Karpas-422 (cell line): ENCODE data around the gene NUP43. TPM values are rescaled to one million over a fixed set of nuclear protein-coding genes. Genes with fewer than 3 reads are reported as not detected.

Source experiments
- DNase-seq: peaks from one replicate; pipeline ENCODE4 v3.0.0-alpha.2; 2015
- H2AFZ ChIP-seq: fragments of 200-600 bp; sonication (generic); 2 replicates; pipeline ENCODE4 v1.6.1; 2014; ENCODE audit warnings: antibody characterized with exemption, low read length, mixed read lengths
- H3K27ac ChIP-seq: fragments of 200-600 bp; sonication (generic); 2 replicates; pipeline ENCODE4 v1.5.1; 2014; ENCODE audit warnings: mild to moderate bottlenecking, low read length, moderate library complexity
- H3K27me3 ChIP-seq: fragments of 200-600 bp; sonication (generic); 2 replicates; pipeline ENCODE4 v1.6.1; 2014; ENCODE audit warnings: low read length, mixed read lengths
- H3K36me3 ChIP-seq: fragments of 200-600 bp; sonication (generic); 2 replicates; pipeline ENCODE4 v1.6.1; 2014; ENCODE audit warnings: low read length, mixed read lengths; ENCODE audit not compliant: insufficient read depth
- H3K4me1 ChIP-seq: fragments of 200-600 bp; sonication (generic); 2 replicates; pipeline ENCODE4 v1.6.1; 2014; ENCODE audit warnings: mild to moderate bottlenecking, low read length, mixed read lengths
- H3K4me2 ChIP-seq: fragments of 200-600 bp; sonication (generic); 2 replicates; pipeline ENCODE4 v1.6.1; 2014; ENCODE audit warnings: low read length, low read depth, mild to moderate bottlenecking; ENCODE audit not compliant: poor library complexity, severe bottlenecking
- H3K4me3 ChIP-seq: fragments of 200-600 bp; sonication (generic); 2 replicates; pipeline ENCODE4 v1.5.1; 2014; ENCODE audit warnings: mild to moderate bottlenecking, antibody characterized with exemption, low read length, mixed read lengths
- H3K79me2 ChIP-seq: fragments of 200-600 bp; sonication (generic); 2 replicates; pipeline ENCODE4 v1.6.1; 2014; ENCODE audit warnings: mild to moderate bottlenecking, low read length, mixed read lengths
- H3K9ac ChIP-seq: fragments of 200-600 bp; sonication (generic); 2 replicates; pipeline ENCODE4 v1.6.0; 2014; ENCODE audit warnings: low read length
- H3K9me2 ChIP-seq: fragments of 200-600 bp; sonication (generic), shearing (Covaris generic); replicated peaks from 2 replicates; pipeline ENCODE4 v1.6.0; 2014; ENCODE audit warnings: mild to moderate bottlenecking, low read length, moderate library complexity; ENCODE audit not compliant: insufficient read depth
- H3K9me3 ChIP-seq: fragments of 300-700, 200-600 bp; sonication (generic); 2 replicates; pipeline ENCODE4 v1.6.1; 2014; ENCODE audit warnings: low read length, mixed read lengths
- H4K20me1 ChIP-seq: fragments of 200-600 bp; sonication (generic); 2 replicates; pipeline ENCODE4 v1.6.1; 2014; ENCODE audit warnings: mild to moderate bottlenecking, antibody characterized with exemption, low read length, low read depth; ENCODE audit not compliant: insufficient read depth
- total RNA-seq: library from RNA; depleted of rRNA; stranded (reverse); fragments of >200 nt; shearing (Covaris generic); gene quantifications from 2 replicates; pipeline ENCODE4 v1.2.3, GENCODE V29; 2014; ENCODE audit warnings: low replicate concordance

NUP43 gene
- total RNA-seq, 1 experiment from 2014 or later, result 35.7 TPM

DNA sequence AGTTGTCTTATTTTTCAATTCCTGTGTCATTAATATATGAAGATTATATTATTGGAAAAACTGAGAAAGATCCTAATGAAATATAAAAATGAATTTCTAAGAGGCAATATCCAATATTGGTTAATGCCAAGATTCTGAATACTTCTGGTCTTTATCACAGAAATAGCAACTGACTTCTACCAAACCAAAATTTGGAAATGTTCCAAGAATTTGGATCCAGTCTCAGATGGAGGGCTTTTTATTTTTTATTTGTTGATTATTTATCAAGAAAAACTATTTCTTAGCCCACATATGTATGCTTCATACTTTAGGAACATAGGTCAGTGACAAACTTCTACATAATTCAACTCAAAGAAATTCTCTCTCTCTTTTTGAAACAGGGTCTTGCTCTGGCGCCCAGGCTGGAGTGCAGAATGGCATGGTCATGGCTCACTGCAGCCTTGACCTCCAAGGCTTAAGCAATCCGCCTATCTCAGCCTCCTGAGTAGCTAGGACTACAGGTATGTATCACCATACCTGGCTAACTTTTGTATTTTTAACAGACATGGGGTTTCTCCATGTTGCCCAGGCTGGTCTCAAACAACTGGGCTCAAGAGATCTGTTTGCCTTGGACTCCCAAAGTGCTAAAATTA is 13.1 kb downstream of the NUP43 start:
- Histone ChIP-seq H2AFZ (no peak overlapping the region), H3K36me3 (peaks cover 36% of the 10 kb centered on the region), H3K4me2 (no peak overlapping the region), H3K27ac (no peak overlapping the region), H3K79me2 (0 out of 2 replicates have a peak, but pooled peaks cover 3% of the 10 kb centered on the region), H3K27me3 (no peaks in the 10 kb centered on the region), H4K20me1 (no peaks in the 10 kb centered on the region), H3K4me1 (no peaks in the 10 kb centered on the region), H3K9me3 (no peaks in the 10 kb centered on the region), H3K9me2 (no peaks in the 10 kb centered on the region), H3K4me3 (no peak overlapping the region), H3K9ac (no peak overlapping the region)
- no peak for DNase-seq

DNA sequence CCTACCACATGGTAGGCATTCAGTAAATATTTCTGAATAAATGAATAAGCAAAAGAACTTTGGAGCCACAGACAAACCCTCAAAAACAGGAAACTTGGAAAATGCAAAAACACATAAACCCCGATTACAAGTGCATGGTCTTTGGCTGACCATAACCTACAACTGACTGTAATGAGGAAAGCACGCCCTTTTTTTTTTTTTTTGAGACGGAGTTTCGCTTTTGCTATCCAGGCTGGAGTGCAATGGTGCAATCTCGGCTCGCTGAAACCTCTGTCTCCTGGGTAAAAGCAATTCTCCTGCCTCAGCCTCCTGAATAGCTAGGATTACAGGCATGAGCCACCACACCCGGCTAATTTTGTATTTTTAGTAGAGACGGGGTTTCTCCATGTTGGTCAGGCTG is 16.5 kb downstream of the NUP43 start:
- peaks cover 45% of the 10 kb centered on the region for H3K36me3 ChIP-seq
- H3K9ac ChIP-seq, result no peak overlapping the region
- H3K9me3 ChIP-seq, result no peaks in the 10 kb centered on the region
- H3K79me2 ChIP-seq, result no peaks in the 10 kb centered on the region
- no peaks in the 10 kb centered on the region for H3K9me2 ChIP-seq
- H4K20me1 ChIP-seq, result no peaks in the 10 kb centered on the region
- no peaks in the 10 kb centered on the region for H3K4me1 ChIP-seq
- no peak overlapping the region for H3K4me2 ChIP-seq
- DNase-seq, result no peak
- no peak overlapping the region for H3K27ac ChIP-seq
- H3K4me3 ChIP-seq, result no peak overlapping the region
- no peaks in the 10 kb centered on the region for H3K27me3 ChIP-seq
- no peak overlapping the region for H2AFZ ChIP-seq

DNA sequence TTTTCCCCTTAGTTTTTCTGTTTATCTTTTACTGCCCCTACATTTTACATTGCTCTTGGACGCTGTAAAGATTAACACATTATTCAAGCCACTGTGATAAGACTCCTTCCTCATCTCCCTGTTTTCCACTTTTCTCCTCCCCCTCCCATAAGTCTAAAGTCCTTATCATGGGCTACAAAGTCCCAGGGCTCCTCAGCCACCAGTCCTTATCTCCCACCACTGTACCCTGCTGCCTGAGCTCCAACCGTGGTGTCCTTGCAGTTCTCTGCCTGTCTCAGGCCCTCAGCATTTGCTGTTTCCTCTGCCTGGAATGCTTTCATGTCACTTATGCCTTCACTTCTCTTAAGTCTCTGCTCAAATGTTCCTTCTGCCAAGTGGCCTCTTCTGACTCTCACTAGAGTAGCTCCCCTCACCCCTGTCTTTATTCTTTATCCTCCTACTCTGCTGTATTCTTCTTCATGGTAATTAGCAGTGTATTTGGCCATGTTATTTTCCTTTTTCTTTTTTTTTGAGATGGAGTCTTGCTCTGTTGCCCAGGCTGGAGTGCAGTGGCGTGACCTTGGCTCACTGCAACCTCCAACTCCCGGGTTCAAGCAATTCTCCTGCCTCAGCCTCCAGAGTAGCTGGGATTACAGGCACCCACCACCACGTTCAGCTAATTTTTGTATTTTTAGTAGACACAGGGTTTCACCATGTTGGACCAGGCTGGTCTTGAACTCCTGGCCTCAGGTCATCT is 17.7 kb downstream of the NUP43 start:
- no peak overlapping the region for H2AFZ ChIP-seq
- no peak overlapping the region for H3K4me2 ChIP-seq

DNA sequence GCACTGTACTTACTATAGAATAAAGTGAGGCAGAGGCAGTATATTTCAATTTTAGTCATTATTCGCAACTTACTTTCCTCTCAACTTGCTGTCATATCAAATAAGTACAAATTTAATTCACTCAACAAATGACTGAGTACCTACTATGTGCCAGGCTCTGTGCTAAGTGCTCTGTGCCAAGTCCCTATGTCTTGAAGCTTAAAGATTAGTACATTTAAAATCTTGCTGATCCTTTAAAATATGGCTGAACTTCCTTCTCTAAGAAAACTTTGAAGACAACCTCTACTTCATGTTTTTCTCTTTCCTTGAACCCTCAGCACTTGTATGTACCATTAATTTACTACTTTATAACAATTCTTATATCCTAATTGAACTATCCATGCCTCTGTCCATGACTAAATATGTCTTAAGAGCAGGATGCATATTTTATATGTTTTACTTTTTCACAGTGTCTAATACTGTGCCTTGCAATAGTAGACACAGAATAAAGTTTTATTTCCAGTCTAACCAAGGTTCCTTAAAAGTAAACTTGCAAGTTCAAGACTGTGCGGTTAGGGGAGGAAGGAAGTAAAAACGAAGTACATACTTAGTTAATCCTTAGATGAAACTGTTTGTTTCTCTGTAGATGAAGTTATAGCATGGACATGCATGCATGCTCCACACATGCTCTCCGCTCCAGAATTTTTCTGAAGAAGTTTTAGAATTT is 18.4 kb downstream of the NUP43 start:
- H3K4me2 ChIP-seq, result no peak overlapping the region
- no peak for DNase-seq
- no peak overlapping the region for H3K27ac ChIP-seq
- H3K79me2 ChIP-seq, result no peaks in the 10 kb centered on the region
- H3K36me3 ChIP-seq, result peaks cover 36% of the 10 kb centered on the region; the same call in 1 of the 2 replicates
- no peaks in the 10 kb centered on the region for H3K27me3 ChIP-seq
- H3K9me2 ChIP-seq, result no peaks in the 10 kb centered on the region
- H3K4me3 ChIP-seq, result no peak overlapping the region
- H3K9me3 ChIP-seq, result no peaks in the 10 kb centered on the region
- H4K20me1 ChIP-seq, result no peaks in the 10 kb centered on the region
- H2AFZ ChIP-seq, result no peak overlapping the region
- H3K9ac ChIP-seq, result no peak overlapping the region
- H3K4me1 ChIP-seq, result no peaks in the 10 kb centered on the region

More for the DNA sequence above, 17.7 kb downstream of the NUP43 start:
- Histone ChIP-seq H3K9ac (no peak overlapping the region), H3K36me3 (peaks cover 43% of the 10 kb centered on the region), H3K27me3 (no peaks in the 10 kb centered on the region), H4K20me1 (no peaks in the 10 kb centered on the region), H3K4me1 (no peaks in the 10 kb centered on the region), H3K9me3 (no peaks in the 10 kb centered on the region), H3K9me2 (no peaks in the 10 kb centered on the region), H3K4me3 (no peak overlapping the region), H3K27ac (no peak overlapping the region), H3K79me2 (no peaks in the 10 kb centered on the region)
- no peak for DNase-seq

DNA sequence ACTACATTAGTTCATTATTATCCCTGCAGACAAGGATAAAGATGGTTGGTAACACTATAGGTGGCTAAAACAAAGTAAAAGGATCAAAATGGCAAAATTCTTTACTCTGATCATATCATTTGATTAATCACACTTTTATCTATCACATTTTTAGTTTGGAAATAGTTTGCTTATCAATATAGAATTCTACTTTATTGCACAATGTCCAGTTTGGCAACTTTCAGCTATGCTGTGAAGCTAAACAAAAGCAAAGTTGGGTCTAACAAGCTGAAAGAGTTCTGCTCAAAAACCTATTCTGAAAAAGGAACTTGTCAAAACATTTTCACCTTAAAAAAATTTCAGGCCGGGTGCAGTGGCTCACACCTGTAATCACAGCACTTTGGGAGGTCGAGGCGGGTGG is 20.5 kb downstream of the NUP43 start:
- Histone ChIP-seq H3K27me3 (no peaks in the 10 kb centered on the region), H4K20me1 (no peaks in the 10 kb centered on the region), H3K79me2 (no peaks in the 10 kb centered on the region), H3K27ac (no peak overlapping the region), H3K9me2 (no peaks in the 10 kb centered on the region), H2AFZ (no peak overlapping the region), H3K9ac (no peak overlapping the region), H3K9me3 (no peaks in the 10 kb centered on the region), H3K4me3 (no peak overlapping the region), H3K4me1 (no peaks in the 10 kb centered on the region), H3K4me2 (no peak overlapping the region), H3K36me3 (peaks cover 31% of the 10 kb centered on the region; the same call in 1 of the 2 replicates)
- DNase-seq, result no peak

DNA sequence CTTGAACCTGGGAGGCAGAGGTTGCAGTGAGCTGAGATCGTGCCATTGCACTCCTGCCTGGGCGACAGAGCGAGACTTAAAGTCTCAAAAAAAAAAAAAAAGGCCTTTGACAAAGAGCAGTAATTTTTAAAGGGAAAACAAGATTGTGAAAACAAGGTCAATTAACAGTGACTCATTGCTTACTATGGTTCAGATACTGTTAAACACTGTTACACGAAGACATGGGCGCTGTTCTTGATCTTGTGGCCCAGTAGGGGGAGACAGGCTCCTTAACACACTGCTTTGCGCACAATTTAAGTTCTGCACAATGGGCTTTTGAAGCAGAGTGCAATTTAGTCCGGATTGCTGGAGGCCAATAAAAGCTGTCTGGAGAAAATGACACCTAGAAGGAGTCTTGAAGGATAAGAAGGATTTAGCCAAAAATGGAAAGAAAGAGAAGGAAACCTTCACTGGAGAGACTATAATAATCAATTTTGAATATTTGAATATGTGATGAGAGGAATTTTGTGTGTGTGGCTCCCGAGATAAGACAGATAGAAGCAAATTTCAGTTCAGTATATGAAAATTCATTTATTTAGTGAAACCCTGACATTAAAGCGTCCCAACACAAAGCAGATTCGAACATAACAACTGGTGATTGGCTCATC is 22.4 kb downstream of the NUP43 start:
- Histone ChIP-seq H3K9me2 (no peaks in the 10 kb centered on the region), H3K4me2 (no peak overlapping the region), H3K9ac (no peak overlapping the region), H2AFZ (no peak overlapping the region), H3K79me2 (no peaks in the 10 kb centered on the region), H3K9me3 (no peaks in the 10 kb centered on the region), H3K4me1 (no peaks in the 10 kb centered on the region), H4K20me1 (no peaks in the 10 kb centered on the region), H3K4me3 (no peak overlapping the region), H3K27me3 (no peaks in the 10 kb centered on the region), H3K27ac (no peak overlapping the region), H3K36me3 (peaks cover 20% of the 10 kb centered on the region; the same call in 1 of the 2 replicates)
- peak; percentile 80 for DNase-seq

DNA sequence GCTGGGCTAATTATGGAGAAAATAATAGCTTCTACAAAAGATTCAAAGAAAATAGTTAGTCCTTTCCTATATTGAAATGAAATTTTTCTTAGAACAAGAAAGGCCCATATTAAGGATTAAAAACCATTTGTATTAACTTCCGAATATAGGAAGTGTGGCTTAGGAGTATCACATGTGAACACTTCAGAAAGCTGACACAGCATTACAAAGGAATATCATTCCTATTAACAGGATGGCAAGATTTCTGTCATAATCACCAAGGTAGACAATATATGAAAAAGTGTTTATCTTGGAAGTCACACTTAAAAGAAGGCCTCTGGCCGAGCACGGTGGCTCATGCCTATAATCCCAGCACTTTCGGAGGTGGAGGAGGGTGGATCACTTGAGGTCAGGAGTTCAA is 23.1 kb downstream of the NUP43 start:
- no peak overlapping the region for H3K27ac ChIP-seq
- DNase-seq, result no peak
- H3K79me2 ChIP-seq, result peaks cover 4% of the 10 kb centered on the region
- no peaks in the 10 kb centered on the region for H4K20me1 ChIP-seq
- no peak overlapping the region for H2AFZ ChIP-seq
- H3K9ac ChIP-seq, result no peak overlapping the region
- H3K9me3 ChIP-seq, result no peaks in the 10 kb centered on the region
- peaks cover 20% of the 10 kb centered on the region; the same call in 1 of the 2 replicates for H3K36me3 ChIP-seq
- peaks cover 5% of the 10 kb centered on the region for H3K4me1 ChIP-seq
- H3K4me2 ChIP-seq, result no peak overlapping the region
- H3K27me3 ChIP-seq, result no peaks in the 10 kb centered on the region
- no peaks in the 10 kb centered on the region for H3K9me2 ChIP-seq
- no peak overlapping the region for H3K4me3 ChIP-seq

DNA sequence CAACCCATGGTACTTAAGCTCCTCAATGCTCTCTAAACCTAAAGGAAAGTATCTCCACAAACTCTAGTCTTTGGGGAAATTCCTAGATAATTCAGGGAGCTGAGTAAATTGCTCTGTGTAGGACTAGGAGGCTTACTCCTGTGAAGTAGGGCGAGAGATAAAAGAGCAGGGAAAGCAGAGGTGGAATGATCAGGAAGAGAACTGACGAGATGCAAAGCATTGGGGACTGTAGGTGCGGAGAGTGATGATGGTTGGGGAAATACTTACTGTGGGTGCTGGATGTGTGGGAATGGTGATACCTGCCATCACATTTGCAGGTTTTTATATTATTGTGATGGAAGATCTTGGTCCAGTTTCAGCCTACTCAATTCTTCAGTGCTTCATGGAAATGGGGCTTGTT is 26.8 kb downstream of the NUP43 start:
- Histone ChIP-seq H3K9me3 (no peaks in the 10 kb centered on the region), H3K4me3 (no peak overlapping the region), H4K20me1 (no peaks in the 10 kb centered on the region; the same call in 1 of the 2 replicates), H2AFZ (no peak overlapping the region), H3K9me2 (no peaks in the 10 kb centered on the region), H3K27ac (no peak overlapping the region), H3K4me1 (peaks cover 20% of the 10 kb centered on the region), H3K36me3 (peaks cover 8% of the 10 kb centered on the region; the same call in 1 of the 2 replicates), H3K79me2 (peaks cover 40% of the 10 kb centered on the region), H3K9ac (no peak overlapping the region), H3K27me3 (no peaks in the 10 kb centered on the region), H3K4me2 (no peak overlapping the region)
- DNase-seq, result no peak
